Lower leg skin (tissue), 3 donors: ENCODE measurements around the gene KRT6A.

Source experiments
- POLR2A ChIP-seq, 2 donors: fragments of 450-650 bp; IDR thresholded peaks; one replicate each; pipeline ENCODE4 v1.6.1; 2016 to 2017; ENCODE audit warnings: antibody characterized with exemption in 2 of 2, mild to moderate bottlenecking in 1 of 2, moderate library complexity in 1 of 2
- TF ChIP-seq, protein P1 (sequence below), 3 donors: fragments of 450-650 bp; IDR thresholded peaks; one replicate each; pipeline ENCODE4 v1.5.1; 2016; ENCODE audit warnings: antibody characterized with exemption in 3 of 3, mild to moderate bottlenecking in 3 of 3, moderate library complexity in 2 of 3

DNA sequence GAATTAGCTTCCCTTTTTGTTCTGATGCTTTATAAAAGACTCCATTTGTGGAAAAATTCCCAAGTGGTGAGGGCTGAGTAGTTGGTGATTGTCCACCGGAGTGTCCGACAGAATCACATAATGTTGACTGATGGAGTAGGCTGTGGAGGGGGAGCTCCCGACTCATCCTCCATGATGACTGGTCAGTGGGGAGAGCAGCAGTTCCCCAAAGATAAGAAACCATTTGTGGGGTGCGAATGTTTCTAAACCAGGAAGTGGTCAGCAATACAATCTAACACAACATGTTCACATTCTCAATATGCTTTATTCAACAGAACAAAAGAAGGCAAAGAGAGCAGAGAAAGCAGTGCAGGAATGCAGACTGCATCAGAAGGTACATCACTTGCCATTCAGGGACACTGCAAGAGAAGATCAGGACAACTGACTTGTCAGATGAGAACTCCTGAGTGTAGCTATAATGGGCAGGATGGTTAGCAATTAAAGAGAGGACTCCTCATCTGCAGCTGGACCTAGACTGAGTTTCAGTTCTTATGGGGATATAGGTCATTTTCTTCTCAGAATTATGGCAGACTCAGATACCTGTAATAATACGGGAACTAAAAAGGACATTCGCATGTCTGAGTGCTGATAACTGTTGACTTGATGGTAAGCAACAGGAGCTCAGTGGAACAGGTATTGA is 46.6 kb downstream of the KRT6A start:
- TF ChIP-seq, protein P1, sequence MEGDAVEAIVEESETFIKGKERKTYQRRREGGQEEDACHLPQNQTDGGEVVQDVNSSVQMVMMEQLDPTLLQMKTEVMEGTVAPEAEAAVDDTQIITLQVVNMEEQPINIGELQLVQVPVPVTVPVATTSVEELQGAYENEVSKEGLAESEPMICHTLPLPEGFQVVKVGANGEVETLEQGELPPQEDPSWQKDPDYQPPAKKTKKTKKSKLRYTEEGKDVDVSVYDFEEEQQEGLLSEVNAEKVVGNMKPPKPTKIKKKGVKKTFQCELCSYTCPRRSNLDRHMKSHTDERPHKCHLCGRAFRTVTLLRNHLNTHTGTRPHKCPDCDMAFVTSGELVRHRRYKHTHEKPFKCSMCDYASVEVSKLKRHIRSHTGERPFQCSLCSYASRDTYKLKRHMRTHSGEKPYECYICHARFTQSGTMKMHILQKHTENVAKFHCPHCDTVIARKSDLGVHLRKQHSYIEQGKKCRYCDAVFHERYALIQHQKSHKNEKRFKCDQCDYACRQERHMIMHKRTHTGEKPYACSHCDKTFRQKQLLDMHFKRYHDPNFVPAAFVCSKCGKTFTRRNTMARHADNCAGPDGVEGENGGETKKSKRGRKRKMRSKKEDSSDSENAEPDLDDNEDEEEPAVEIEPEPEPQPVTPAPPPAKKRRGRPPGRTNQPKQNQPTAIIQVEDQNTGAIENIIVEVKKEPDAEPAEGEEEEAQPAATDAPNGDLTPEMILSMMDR (IDR thresholded peaks at IDR 0.05) = no peak
- TF ChIP-seq POLR2A (IDR thresholded peaks at IDR 0.05) = no peak
